NB4 (cell line): ENCODE data around the gene PDIA2.

Experiments used
- POLR2A ChIP-seq: IDR thresholded peaks from 2 replicates; pipeline ENCODE4 v1.6.1; 2011; ENCODE audit warnings: mild to moderate bottlenecking; ENCODE audit not compliant: insufficient read length; ENCODE audit errors: extremely low read depth
- TF ChIP-seq, protein P1 (sequence below): IDR thresholded peaks from one replicate; pipeline ENCODE4 v1.5.1; 2012; ENCODE audit warnings: low read depth, low read length
- TF ChIP-seq, protein P2 (sequence below): IDR thresholded peaks from 2 replicates; pipeline ENCODE4 v1.6.1; 2011; ENCODE audit warnings: low read depth, low read length

DNA sequence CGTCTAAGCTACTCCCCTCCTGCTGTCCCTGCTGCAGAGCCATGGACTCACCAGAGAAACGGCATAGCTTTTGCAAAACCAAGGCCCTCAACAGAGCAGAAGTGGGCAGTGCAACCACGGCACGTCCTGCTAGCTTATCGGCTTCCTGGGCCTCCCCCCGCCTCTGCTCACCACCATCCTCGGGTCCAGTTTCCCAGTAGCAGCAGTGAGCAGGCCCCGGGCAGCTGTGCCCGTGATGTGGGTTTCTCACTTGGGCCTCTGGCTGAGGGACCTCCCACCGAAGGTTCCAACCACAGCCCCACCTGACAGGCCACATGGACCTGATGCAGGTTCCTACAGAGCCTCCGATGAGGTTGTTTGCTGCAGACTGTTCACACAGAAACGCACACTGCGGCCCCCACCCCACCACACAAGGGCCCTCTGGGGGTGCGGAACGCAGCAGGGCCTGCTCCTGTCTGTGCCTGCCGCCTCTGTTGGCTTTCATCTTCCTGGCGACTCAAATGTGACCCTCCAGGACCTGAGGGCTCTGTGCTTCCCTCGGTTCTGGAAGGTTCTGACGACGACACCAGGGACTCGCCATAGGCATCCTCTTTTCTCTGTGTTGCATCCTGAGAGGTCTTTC is 24.8 kb downstream of the PDIA2 start:
- TF ChIP-seq POLR2A: no peak
- TF ChIP-seq, protein P1, sequence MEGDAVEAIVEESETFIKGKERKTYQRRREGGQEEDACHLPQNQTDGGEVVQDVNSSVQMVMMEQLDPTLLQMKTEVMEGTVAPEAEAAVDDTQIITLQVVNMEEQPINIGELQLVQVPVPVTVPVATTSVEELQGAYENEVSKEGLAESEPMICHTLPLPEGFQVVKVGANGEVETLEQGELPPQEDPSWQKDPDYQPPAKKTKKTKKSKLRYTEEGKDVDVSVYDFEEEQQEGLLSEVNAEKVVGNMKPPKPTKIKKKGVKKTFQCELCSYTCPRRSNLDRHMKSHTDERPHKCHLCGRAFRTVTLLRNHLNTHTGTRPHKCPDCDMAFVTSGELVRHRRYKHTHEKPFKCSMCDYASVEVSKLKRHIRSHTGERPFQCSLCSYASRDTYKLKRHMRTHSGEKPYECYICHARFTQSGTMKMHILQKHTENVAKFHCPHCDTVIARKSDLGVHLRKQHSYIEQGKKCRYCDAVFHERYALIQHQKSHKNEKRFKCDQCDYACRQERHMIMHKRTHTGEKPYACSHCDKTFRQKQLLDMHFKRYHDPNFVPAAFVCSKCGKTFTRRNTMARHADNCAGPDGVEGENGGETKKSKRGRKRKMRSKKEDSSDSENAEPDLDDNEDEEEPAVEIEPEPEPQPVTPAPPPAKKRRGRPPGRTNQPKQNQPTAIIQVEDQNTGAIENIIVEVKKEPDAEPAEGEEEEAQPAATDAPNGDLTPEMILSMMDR: no peak
- TF ChIP-seq, protein P2, sequence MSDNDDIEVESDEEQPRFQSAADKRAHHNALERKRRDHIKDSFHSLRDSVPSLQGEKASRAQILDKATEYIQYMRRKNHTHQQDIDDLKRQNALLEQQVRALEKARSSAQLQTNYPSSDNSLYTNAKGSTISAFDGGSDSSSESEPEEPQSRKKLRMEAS: no peak
